Activated CD8-positive, alpha-beta memory T cell treated with anti-CD3 and anti-CD28 coated beads, Interleukin-2, amount 50 U/mL, for 48 hours (primary cell): Measurements from ENCODE around the gene ADIPOR2.
"Not testable (repeated sequence)": the region's sequence is repeated elsewhere in the genome, so short reads cannot be mapped to it uniquely, and the experiment has no call there.

Source experiments
- DNase-seq: peaks from one replicate; pipeline ENCODE4 v3.0.0-alpha.2; 2020

Gene ADIPOR2

GRCh38 chr12:1815814-1816729, 125.2 kb downstream of the ADIPOR2 start:
- no peak for DNase-seq

GRCh38 chr12:1816730-1817348, 126.0 kb downstream of the ADIPOR2 start:
- no peak for DNase-seq

DNA sequence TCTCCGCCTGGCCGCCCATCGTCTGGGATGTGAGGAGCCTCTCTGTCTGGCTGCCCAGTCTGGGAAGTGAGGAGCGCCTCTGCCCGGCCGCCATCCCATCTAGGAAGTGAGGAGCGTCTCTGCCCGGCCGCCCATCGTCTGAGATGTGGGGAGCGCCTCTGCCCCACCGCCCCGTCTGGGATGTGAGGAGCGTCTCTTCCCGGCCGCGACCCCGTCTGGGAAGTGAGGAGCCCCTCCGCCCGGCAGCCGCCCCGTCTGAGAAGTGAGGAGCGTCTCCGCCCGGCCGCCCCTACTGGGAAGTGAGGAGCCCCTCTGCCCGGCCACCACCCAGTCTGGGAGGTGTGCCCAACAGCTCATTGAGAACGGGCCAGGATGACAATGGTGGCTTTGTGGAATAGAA, 127.1 kb downstream of the ADIPOR2 start:
- not testable (repeated sequence) for DNase-seq

DNA sequence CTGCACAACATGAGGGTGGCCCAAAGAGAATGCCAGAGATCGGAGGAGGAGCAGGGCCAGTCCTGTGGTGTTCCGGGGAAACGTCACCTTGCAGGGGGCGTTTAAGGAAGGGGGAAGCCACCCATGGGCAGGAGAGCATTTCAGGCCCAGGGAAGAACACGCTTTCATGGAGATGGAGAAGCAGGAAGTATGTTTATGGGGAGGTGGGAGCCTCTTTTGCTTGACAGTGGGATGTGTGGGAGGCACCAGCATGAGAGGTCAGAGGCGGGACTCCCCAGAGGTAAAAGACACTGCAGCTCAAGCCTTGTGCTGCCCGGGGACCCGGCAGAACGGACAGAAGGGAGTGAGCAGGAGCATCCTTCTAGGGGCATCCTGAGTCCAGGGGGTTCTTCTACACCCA, 128.2 kb downstream of the ADIPOR2 start:
- no peak for DNase-seq

DNA sequence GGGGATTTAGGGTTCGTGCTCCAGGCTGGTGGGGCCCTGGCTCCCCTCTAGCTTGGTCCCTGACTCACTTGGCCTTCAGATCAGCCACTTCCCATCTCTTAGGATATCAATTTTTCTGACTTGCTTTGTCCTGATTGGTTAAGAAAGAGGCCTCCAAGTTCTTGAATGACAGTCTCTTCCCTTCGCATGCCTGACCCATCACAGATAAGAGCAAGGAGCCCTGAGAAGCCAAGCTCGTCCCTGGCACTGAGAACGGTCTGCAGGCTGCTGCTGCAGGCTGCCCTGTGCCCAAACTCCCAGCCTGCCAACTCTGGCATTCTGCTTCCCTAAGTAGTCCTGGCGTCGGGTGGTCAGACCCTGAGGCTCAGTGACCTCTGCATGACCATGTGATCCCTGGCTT, 128.7 kb downstream of the ADIPOR2 start:
- no peak for DNase-seq

GRCh38 chr12:1820191-1820895, 129.5 kb downstream of the ADIPOR2 start, which contains the start of gene LRTM2:
Gene LRTM2, plus strand, starts transcription at chr12:1820565. Its CDS starts 7,584 bp downstream, at chr12:1828149.
- DNase-seq = no peak

DNA sequence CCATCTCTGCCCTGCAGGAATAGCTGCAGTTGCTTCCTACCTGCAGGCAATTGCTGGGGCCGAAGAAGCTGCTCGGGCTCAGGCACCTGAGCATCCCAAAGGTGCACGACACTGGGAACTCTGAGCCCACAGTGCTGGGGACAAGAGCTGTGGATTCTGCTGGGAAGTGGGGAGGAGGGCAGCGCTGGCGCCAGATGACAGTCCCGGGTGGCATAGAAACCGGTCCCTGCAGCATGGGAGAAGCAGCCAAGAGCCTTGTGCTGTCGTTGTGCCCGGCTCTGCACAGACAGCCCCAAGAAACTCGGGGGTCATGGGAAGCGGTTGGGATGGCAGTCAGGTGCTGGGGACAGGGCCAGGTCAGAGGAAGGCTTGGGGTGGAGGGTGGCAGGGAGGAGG, 130.0 kb downstream of the ADIPOR2 start:
- DNase-seq = no peak

DNA sequence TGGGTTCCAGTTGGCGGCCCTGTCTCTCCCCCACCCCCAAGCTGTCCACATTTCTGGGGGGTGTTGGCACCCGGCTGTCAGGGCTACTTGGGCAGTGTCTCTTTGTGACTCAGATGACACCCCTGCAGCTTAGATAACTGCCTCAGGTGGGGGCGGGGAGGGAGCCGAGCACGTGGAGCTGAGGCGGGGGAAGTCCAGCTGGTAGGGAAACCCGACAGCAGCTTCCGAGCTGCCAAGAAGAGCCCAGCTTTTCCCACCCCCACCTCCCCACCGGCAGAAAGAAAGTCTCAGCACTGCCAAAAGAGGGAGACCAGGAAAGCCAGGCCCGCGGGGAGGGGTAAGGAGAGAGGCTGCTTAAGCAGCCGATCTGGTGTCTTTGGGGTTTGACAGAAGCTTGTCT, 130.9 kb downstream of the ADIPOR2 start:
- no peak for DNase-seq

DNA sequence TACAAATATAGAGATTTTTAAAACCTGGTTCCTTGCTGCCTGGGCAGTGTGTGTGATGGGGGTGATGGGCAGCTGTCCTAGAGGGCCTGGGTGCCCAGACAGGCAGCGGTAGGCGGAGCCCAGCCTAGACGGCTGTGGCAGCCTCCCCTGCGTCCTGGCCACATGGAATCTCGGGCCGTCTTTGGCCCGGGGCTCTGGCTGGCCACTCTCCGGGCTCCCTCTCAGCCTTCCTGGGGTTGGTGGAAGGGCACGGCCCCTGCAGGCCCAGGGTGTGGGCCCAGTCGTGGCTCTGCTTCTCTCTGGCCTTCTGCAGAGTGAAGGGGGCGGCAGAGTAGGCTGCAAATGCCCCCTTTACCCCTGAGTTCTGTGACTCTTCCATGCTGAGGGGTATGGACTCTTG, 131.8 kb downstream of the ADIPOR2 start:
- no peak for DNase-seq

GRCh38 chr12:1823237-1823636, 132.4 kb downstream of the ADIPOR2 start:
- DNase-seq = no peak

- no peak for DNase-seq
Observed at GRCh38 chr12:1825382-1826102, 134.7 kb downstream of the ADIPOR2 start.

GRCh38 chr12:1826401-1826800, 135.5 kb downstream of the ADIPOR2 start:
- no peak for DNase-seq

DNA sequence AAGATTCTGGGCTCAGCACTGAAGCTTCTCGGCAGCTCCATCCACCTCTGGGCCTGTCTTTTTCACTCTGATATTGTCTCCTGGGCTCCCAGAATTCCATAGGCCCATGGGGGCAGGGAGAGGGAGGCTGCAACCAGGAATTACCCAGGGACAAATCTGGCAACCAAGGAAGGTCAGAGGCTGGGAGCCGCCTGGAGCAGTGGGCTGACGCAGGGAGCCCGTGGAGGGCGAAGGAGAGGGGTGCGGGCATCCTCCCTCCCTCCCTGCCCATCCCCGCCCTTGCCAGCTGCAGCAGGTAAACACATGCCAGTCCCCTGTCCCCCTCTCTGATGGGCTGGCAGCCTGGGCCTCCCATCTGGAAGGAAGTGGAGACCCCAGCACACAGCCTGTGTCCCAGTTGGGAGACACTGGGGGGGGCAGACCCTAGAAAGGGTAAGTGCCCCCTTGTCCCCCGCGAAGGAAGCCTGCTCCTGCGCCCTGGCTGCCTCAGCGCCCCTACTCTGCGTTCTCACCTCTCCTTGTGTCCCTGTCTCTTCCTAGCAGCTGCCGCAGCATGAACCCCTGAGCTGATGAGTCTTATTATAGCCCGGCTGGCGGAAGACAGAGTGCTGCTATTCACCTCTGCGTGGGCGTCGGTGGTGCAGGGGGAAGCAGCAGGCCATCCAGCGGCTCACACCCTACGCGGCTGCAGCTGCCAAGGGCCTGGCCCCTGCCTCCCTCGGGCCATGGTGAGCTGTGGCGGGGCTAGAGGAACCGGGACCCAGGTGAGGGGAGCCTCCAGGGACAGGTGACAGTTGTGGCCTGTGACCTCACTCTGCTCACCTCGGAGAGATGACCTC, 136.2 kb downstream of the ADIPOR2 start:
- DNase-seq = no peak

DNA sequence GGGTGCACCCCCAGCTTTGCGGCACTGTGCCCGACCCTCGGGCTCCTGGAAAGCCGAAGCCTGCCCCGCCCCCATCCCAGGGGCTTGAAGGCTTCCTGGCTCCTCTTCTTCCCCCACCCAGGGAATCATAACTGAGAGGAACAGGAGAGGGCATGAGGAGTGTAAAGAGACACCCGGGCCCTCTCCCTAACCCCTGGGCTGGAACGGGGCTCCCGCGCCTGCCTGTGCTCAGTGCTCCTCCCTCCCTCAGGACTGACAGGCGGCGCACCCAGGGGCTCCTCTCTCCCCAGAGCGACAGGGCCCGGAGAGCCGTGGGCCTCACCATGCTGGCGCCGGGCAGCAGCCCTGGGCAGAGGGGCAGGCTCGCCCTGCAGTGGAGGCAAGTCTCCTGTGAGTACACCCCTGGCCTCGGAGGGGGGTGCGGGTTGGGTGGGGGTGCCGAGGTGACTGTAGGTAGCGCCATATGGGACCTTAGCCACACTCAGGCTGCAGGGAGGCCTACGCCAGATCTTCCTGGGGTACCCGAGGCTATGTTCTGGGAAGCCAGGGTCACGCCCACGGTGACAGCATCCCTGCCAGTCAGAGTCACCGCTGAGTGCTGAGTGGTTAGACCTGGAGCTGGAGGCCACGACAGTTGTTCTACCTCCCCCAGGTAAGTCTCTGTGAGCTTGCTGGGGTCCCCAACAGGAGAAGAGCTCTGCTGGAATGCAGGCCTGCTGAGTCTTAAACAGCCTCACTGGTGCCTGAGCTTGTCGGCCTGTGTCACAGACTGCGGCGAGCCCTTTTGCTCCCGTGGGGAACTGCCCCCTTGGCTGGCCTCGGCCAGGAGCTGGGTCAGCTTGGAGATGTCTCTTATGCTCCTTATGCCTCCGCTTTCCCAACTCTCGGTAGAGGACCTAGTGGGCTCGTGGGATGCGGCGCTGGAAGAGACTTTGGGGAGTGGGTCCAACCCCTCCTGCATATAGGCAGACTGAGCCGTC, 137.2 kb downstream of the ADIPOR2 start:
- DNase-seq = no peak

DNA sequence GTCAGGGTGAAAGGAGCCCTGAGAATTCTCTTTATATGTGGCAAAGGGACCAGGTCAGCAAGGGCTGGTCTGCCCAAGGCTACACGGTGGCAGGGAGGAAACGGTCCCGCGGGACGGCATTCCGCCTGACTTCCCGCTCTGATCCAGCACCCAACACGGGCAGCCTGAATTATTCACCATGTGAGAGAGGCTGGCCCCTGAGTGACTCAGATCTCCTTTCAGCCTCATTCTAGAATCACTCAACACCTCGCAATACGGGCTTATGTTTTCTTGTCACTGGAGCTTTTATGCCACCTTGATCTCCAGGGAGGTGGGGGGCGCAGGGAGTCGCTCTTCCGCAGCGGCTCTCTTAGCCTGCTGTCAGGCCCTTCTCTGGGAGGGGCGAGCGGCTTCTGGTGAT, 138.0 kb downstream of the ADIPOR2 start:
- no peak for DNase-seq

GRCh38 chr12:1829306-1829900, 138.5 kb downstream of the ADIPOR2 start:
- no peak for DNase-seq

DNA sequence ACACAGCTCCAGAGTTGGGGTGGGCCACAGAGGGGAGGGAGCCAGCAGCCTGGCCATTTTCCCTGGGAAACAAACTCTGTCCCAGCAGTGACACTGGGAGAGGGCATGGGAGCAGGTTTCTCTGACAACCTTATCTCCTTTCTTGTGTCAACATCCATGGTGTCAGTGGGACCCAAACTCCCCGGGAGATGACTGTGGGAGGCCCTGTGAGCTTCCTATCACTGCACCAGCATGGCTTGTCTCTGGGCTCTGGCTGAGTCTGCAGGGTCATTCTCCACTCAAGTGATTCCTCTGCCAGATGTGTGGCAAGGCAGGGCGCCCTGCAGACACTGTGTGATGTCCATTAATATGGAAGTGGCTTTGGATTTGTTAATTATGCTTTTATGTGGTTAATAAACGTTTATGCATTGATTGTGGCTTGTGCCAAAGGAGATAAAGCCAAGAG, 139.6 kb downstream of the ADIPOR2 start:
- no peak for DNase-seq

GRCh38 chr12:1830981-1831963, 140.4 kb downstream of the ADIPOR2 start:
- DNase-seq = no peak
